HEK293 (cell line): ENCODE measurements around the gene TMEM232.

Experiments used
- CTCF ChIA-PET: fragments of 350-600 bp; formaldehyde crosslinking; extraction: SDS; loops from one replicate; lab custom pipeline; 2021; ENCODE audit warnings: antibody characterized with exemption; lab: Yijun Ruan, JAX
- POLR2A ChIA-PET: fragments of 300-600 bp; formaldehyde crosslinking; extraction: SDS; loops from one replicate; lab custom pipeline; 2020; ENCODE audit warnings: antibody characterized with exemption, inconsistent platforms; lab: Yijun Ruan, JAX
- H3K27ac ChIP-seq: fragments of 200-500 bp; sonication (Bioruptor generic); 2 replicates; pipeline ENCODE4 v1.5.1; 2014; ENCODE audit warnings: low read depth, low read length, control low read depth, inconsistent platforms; ENCODE audit errors: extremely low read depth
- H3K36me3 ChIP-seq, 2 experiments: fragments of 200-500 bp in 1 of 2; sonication (Bioruptor generic) in 1 of 2; 1 replicate in 1 of 2; 2 replicates in 1 of 2; pipeline ENCODE4 v1.5.1; 2014 to 2017; ENCODE audit warnings: inconsistent platforms in 2 of 2, low read length in 2 of 2; ENCODE audit not compliant: control insufficient read depth in 2 of 2, insufficient read depth in 1 of 2
- H3K4me1 ChIP-seq: fragments of 200-500 bp; sonication (Bioruptor generic); 2 replicates; pipeline ENCODE4 v1.5.1; 2014; ENCODE audit warnings: mild to moderate bottlenecking, low read length, inconsistent platforms; ENCODE audit not compliant: control insufficient read depth, insufficient read depth
- H3K4me3 ChIP-seq: 2 replicates; pipeline ENCODE4 v1.5.1; 2011; ENCODE audit warnings: low read depth, mild to moderate bottlenecking, control low read depth, low read length, moderate library complexity
- H3K9me3 ChIP-seq: fragments of 200-500 bp; sonication (Bioruptor generic); 2 replicates; pipeline ENCODE4 v1.5.1; 2014; ENCODE audit warnings: low read depth, low read length, inconsistent platforms; ENCODE audit not compliant: control insufficient read depth, insufficient read depth
- BCL11A ChIP-seq: fragments of 450-650 bp; formaldehyde crosslinking; IDR thresholded peaks from 2 replicates; pipeline ENCODE4 v1.5.1; 2016; ENCODE audit warnings: low read depth, missing biosample characterization, missing genetic modification characterization
- GLI2 ChIP-seq: fragments of 450-650 bp; formaldehyde crosslinking; IDR thresholded peaks from 2 replicates; pipeline ENCODE4; 2017; ENCODE audit warnings: missing biosample characterization, missing genetic modification characterization, low read depth, borderline replicate concordance
- INSM2 ChIP-seq: fragments of 450-650 bp; formaldehyde crosslinking; IDR thresholded peaks from 2 replicates; pipeline ENCODE4 v1.5.1; 2016; ENCODE audit warnings: missing biosample characterization, missing genetic modification characterization
- KLF10 ChIP-seq: fragments of 450-650 bp; IDR thresholded peaks from 2 replicates; pipeline ENCODE4 v1.5.1; 2018; ENCODE audit warnings: missing biosample characterization, mild to moderate bottlenecking, missing genetic modification characterization
- MEIS1 ChIP-seq: sonication (generic); formaldehyde crosslinking; IDR thresholded peaks from 2 replicates; pipeline ENCODE4 v1.8.1; 2022; ENCODE audit warnings: missing genetic modification reagents, mild to moderate bottlenecking, borderline replicate concordance
- OVOL3 ChIP-seq: fragments of 450-650 bp; formaldehyde crosslinking; IDR thresholded peaks from 2 replicates; pipeline ENCODE4 v1.5.1; 2016; ENCODE audit warnings: missing biosample characterization, missing genetic modification characterization
- RBAK ChIP-seq: fragments of 450-650 bp; formaldehyde crosslinking; IDR thresholded peaks from 2 replicates; pipeline ENCODE4 v1.5.1; 2016; ENCODE audit warnings: missing biosample characterization, missing genetic modification characterization
- SP7 ChIP-seq: fragments of 450-650 bp; formaldehyde crosslinking; IDR thresholded peaks from 2 replicates; pipeline ENCODE4 v1.5.1; 2016; ENCODE audit warnings: missing biosample characterization, missing genetic modification characterization
- WT1 ChIP-seq: fragments of 450-650 bp; formaldehyde crosslinking; IDR thresholded peaks from 2 replicates; pipeline ENCODE4 v1.5.1; 2016; ENCODE audit warnings: missing biosample characterization, missing genetic modification characterization
- ZBTB8A ChIP-seq: fragments of 450-650 bp; formaldehyde crosslinking; IDR thresholded peaks from 2 replicates; pipeline ENCODE4 v1.5.1; 2016; ENCODE audit warnings: missing biosample characterization, missing genetic modification characterization
- ZNF112 ChIP-seq: fragments of 450-650 bp; formaldehyde crosslinking; IDR thresholded peaks from 2 replicates; pipeline ENCODE4 v1.5.0; 2017; ENCODE audit warnings: missing biosample characterization, missing genetic modification characterization
- ZNF138 ChIP-seq: fragments of 450-650 bp; formaldehyde crosslinking; IDR thresholded peaks from 2 replicates; pipeline ENCODE4 v1.5.1; 2016; ENCODE audit warnings: missing biosample characterization, missing genetic modification characterization, borderline replicate concordance
- ZNF292 ChIP-seq: fragments of 450-650 bp; formaldehyde crosslinking; IDR thresholded peaks from 2 replicates; pipeline ENCODE4 v1.5.1; 2016; ENCODE audit warnings: low read depth, missing biosample characterization, missing genetic modification characterization, borderline replicate concordance
- ZNF350 ChIP-seq: fragments of 450-650 bp; formaldehyde crosslinking; IDR thresholded peaks from 2 replicates; pipeline ENCODE4 v1.5.0; 2017; ENCODE audit warnings: missing biosample characterization, mild to moderate bottlenecking, missing genetic modification characterization
- ZNF391 ChIP-seq: fragments of 450-650 bp; formaldehyde crosslinking; IDR thresholded peaks from 2 replicates; pipeline ENCODE4 v1.5.1; 2016; ENCODE audit warnings: low read depth, missing biosample characterization, missing genetic modification characterization, borderline replicate concordance
- ZNF423 ChIP-seq: fragments of 450-650 bp; formaldehyde crosslinking; IDR thresholded peaks from 2 replicates; pipeline ENCODE4 v1.5.1; 2016; ENCODE audit warnings: missing biosample characterization, missing genetic modification characterization
- ZNF521 ChIP-seq: fragments of 450-650 bp; formaldehyde crosslinking; IDR thresholded peaks from 2 replicates; pipeline ENCODE4 v1.5.1; 2017; ENCODE audit warnings: missing biosample characterization, mild to moderate bottlenecking, missing genetic modification characterization
- ZNF529 ChIP-seq: fragments of 450-650 bp; formaldehyde crosslinking; IDR thresholded peaks from 2 replicates; pipeline ENCODE4 v1.5.1; 2017; ENCODE audit warnings: missing genetic modification characterization, missing biosample characterization; ENCODE audit not compliant: insufficient replicate concordance
- ZNF555 ChIP-seq: fragments of 450-650 bp; formaldehyde crosslinking; conservative IDR thresholded peaks from 2 replicates; pipeline ENCODE4 v1.5.1; 2017; ENCODE audit warnings: missing biosample characterization, mild to moderate bottlenecking, missing genetic modification characterization, inconsistent platforms
- ZNF558 ChIP-seq: fragments of 450-650 bp; formaldehyde crosslinking; IDR thresholded peaks from 2 replicates; pipeline ENCODE4 v1.5.1; 2016; ENCODE audit warnings: missing biosample characterization, missing genetic modification characterization
- ZNF610 ChIP-seq: fragments of 450-650 bp; formaldehyde crosslinking; IDR thresholded peaks from 2 replicates; pipeline ENCODE4 v1.5.1; 2016; ENCODE audit warnings: missing biosample characterization, missing genetic modification characterization, borderline replicate concordance
- ZNF623 ChIP-seq: fragments of 450-650 bp; formaldehyde crosslinking; IDR thresholded peaks from 2 replicates; pipeline ENCODE4 v1.5.1; 2016; ENCODE audit warnings: missing biosample characterization, missing genetic modification characterization
- ZNF629 ChIP-seq: fragments of 450-650 bp; formaldehyde crosslinking; IDR thresholded peaks from 2 replicates; pipeline ENCODE4 v1.5.1; 2017; ENCODE audit warnings: missing biosample characterization, missing genetic modification characterization
- ZNF664 ChIP-seq: fragments of 450-650 bp; formaldehyde crosslinking; IDR thresholded peaks from 2 replicates; pipeline ENCODE4 v1.5.1; 2016; ENCODE audit warnings: missing biosample characterization, missing genetic modification characterization
- ZNF701 ChIP-seq: fragments of 450-650 bp; formaldehyde crosslinking; IDR thresholded peaks from 2 replicates; pipeline ENCODE4 v1.5.1; 2016; ENCODE audit warnings: missing biosample characterization, missing genetic modification characterization
- ZNF768 ChIP-seq: fragments of 450-650 bp; formaldehyde crosslinking; IDR thresholded peaks from 2 replicates; pipeline ENCODE4 v1.5.1; 2018; ENCODE audit warnings: missing biosample characterization, mild to moderate bottlenecking, missing genetic modification characterization
- ZSCAN18 ChIP-seq: fragments of 450-650 bp; formaldehyde crosslinking; IDR thresholded peaks from 2 replicates; pipeline ENCODE4 v1.5.1; 2016; ENCODE audit warnings: missing biosample characterization, missing genetic modification characterization
- ZXDB ChIP-seq: fragments of 450-650 bp; formaldehyde crosslinking; IDR thresholded peaks from 2 replicates; pipeline ENCODE4 v1.5.1; 2016; ENCODE audit warnings: missing biosample characterization, missing genetic modification characterization
- TF ChIP-seq, protein P1 (sequence below): fragments of 450-650 bp; formaldehyde crosslinking; IDR thresholded peaks from 2 replicates; pipeline ENCODE4 v1.5.1; 2016; ENCODE audit warnings: missing biosample characterization, missing genetic modification characterization

The TMEM232 gene

DNA sequence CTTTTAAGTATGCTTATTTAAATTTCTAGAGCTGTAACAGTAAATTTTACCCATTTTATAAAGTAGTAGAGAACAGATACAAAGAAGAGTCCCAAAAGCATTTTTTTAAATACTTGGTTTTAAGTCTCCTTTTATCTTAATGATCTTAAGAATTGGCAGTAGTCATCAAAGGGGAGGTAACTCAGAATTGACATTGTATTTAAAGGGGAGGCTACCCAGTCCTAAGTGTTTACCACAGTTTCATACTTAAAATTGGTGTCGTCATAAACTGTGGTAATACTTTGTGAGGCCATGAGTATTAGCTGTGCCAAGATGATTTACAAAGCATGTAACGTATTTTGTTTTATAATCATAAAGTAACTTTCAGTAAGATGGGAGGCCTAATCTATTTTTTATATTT is 27.1 kb upstream of the TMEM232 start:
- Histone ChIP-seq H3K4me1 (no peaks in the 10 kb centered on the region), H3K9me3 (no peaks in the 10 kb centered on the region), H3K36me3 (peaks cover 28 to 55% of the 10 kb centered on the region in 2 experiments), H3K27ac (no peak overlapping the region), H3K4me3 (no peak overlapping the region)
- ChIA-PET CTCF (interaction anchor here (0.6 to 1.1 kb wide), 2 partner anchors 15 to 18 kb away, joined by 3 to 6 read pairs; no protein-coding TSS in a partner anchor), POLR2A (no interaction called here)
- TF ChIP-seq INSM2 (tag by site-specific recombination) (no peak), ZNF768 (no peak), ZNF555 (no peak), ZNF558 (no peak)

GRCh38 chr5:110752953-110753352 is 26.5 kb upstream of the TMEM232 start:
- ChIA-PET POLR2A (no interaction called here), CTCF (interaction anchor here (1.1 kb wide), 1 partner anchor 16 kb away, joined by 3 read pairs; no protein-coding TSS in a partner anchor)
- TF ChIP-seq ZXDB (tag by site-specific recombination) = no peak
- TF ChIP-seq ZNF529 = no peak
- no peak for TF ChIP-seq ZNF423 (tag by site-specific recombination)
- no peak for TF ChIP-seq ZSCAN18 (tag by site-specific recombination)
- TF ChIP-seq ZNF350 = no peak
- no peak for TF ChIP-seq ZNF701
- no peak for TF ChIP-seq KLF10 (tag by site-specific recombination)
- TF ChIP-seq, protein P1, sequence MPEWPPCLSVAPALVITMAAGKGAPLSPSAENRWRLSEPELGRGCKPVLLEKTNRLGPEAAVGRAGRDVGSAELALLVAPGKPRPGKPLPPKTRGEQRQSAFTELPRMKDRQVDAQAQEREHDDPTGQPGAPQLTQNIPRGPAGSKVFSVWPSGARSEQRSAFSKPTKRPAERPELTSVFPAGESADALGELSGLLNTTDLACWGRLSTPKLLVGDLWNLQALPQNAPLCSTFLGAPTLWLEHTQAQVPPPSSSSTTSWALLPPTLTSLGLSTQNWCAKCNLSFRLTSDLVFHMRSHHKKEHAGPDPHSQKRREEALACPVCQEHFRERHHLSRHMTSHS (tag by site-specific recombination) = no peak
- Histone ChIP-seq H3K36me3 (peaks cover 24 to 56% of the 10 kb centered on the region in 2 experiments; a peak in 2 of 3 replicates), H3K4me3 (no peak overlapping the region), H3K9me3 (no peaks in the 10 kb centered on the region), H3K27ac (no peak overlapping the region), H3K4me1 (no peaks in the 10 kb centered on the region)

GRCh38 chr5:110751902-110752762 is 25.7 kb upstream of the TMEM232 start:
- peaks cover 25 to 55% of the 10 kb centered on the region in 2 experiments; a peak in 2 of 3 replicates for H3K36me3 ChIP-seq
- no peak overlapping the region for H3K27ac ChIP-seq
- CTCF ChIA-PET = no interaction called here
- no peaks in the 10 kb centered on the region for H3K9me3 ChIP-seq
- H3K4me1 ChIP-seq = no peaks in the 10 kb centered on the region
- POLR2A ChIA-PET = no interaction called here
- no peak overlapping the region for H3K4me3 ChIP-seq
- no peak for TF ChIP-seq ZNF112
- no peak for TF ChIP-seq OVOL3 (tag by site-specific recombination)
- TF ChIP-seq ZNF629 (tag by site-specific recombination) = no peak
- no peak for TF ChIP-seq ZNF138
- no peak for TF ChIP-seq ZNF768
- no peak for TF ChIP-seq ZNF521 (tag by site-specific recombination)
- no peak for TF ChIP-seq WT1 (tag by site-specific recombination)
- no peak for TF ChIP-seq ZNF292
- no peak for TF ChIP-seq RBAK (tag by site-specific recombination)
- no peak for TF ChIP-seq GLI2 (tag by site-specific recombination)
- TF ChIP-seq ZBTB8A (tag by site-specific recombination) = no peak
- no peak for TF ChIP-seq MEIS1 (CRISPR knock-in tag)
- TF ChIP-seq ZNF391 = no peak
- TF ChIP-seq BCL11A (tag by site-specific recombination) = no peak
- TF ChIP-seq ZNF623 (tag by site-specific recombination) = no peak
- no peak for TF ChIP-seq ZNF610 (tag by site-specific recombination)
- TF ChIP-seq SP7 = no peak
- no peak for TF ChIP-seq ZNF664
